Measurements from ENCODE around the gene ELOVL7.
"Not testable (repeated sequence)": the region's sequence is repeated elsewhere in the genome, so short reads cannot be mapped to it uniquely, and the experiment has no call there.

ELOVL7 gene

DNA sequence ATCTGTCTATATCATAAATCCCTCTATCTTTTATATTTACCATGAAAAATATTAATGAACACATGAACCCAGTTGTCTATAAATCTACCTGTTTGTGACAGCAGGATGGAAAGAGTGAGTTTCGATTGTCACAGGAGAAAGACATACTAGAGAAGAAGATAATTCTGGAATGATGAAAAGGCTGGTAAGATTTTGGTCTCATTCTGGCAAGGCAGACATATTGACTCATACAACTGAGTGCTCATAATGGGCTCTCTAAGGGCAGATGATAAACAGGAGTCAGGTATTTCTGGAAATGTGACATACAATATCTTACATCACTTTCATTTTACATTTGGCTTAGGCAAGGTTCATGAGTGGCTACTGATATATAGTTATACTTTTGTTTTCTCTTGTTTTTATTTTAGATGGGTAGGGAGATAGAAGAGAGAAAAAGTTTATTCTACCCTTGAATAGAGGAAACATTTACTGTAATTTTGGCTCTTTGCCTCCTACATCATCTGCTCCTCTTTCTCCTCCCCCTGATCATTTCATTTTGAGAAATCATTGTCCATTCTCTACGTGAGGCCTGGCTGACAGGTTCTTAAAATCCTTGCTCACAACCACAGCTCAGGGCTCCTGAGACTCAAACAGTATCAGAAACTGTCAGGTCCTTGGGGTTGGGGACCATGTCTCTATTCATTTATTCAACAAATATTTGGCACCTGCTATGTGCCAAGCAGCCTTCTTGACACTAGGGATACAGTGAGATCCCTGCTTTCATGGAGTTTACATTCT lies 14.4 kb downstream of the ELOVL7 start:
- no peak for DNase-seq

GRCh38 chr5:60827201-60827600 lies 16.9 kb downstream of the ELOVL7 start:
- no peak for DNase-seq

DNA sequence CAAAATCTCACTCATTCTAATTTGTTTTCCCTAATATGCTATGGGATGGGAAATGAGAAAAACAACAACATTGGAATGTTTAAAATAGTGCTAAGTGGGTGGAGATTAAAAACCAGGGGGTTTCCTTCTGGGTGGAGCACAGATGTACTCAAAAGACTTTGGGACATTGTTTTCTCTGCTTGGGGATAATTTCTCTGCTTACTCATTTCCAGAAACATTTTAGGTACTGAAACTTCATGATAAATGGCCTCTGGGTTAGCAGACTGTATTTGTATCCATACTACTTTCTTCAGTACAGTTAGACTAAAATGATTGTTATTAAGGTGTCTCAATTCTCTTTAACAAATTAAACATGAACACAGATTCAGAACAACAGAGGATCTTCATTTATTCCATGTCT lies 17.4 kb downstream of the ELOVL7 start:
- DNase-seq = no peak

- DNase-seq = no peak
Observed at GRCh38 chr5:60823574-60823973, 20.5 kb downstream of the ELOVL7 start.

DNA sequence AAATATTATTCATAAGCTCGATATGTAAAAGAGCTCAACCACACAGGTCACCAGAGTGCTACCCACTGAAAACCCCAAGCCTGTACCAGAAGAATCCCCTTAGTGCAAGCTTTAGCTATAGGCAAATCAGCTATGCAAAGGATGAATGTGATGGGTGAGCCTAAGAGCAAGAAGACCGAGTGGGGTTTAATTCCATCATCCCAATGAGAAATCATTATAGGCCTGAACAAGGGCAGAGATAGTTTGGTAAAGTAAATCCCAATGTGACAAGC lies 21.8 kb downstream of the ELOVL7 start:
- no peak for DNase-seq

DNA sequence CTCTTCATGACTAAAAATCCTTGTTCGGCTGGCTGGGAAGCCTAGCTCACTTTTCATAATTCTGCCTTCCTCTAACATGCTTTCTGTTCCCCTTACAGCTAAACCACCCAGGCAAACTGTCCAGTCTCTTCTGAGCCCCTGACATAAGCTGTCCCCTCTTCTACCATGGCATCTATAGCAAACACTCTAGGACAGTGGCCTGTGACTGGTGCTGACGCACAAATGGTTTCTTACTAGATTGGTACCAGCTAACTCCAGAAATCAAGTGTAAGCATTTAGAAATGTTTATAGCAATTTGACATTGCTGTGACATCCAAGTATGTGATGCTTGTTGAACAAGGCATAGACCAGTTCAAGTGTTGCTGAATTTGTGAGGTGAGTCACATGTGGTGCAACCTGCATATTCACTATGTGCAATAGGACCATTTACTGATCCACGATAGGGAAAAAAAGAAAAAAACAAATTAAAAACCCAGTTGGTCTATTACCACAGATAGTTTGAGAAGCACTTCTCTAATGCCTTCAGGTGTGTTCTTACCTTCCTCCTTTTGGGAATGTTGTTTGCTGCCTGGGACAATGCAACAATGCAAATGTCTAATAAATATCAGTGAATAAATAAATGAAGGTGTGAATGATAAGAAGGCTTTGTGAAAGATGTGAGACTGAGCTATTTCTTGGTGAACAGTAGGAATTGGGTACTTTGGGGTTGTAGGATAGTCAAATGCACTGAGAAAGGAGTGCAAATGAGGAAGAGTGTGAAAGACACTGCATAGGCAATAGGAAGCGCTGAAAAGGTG lies 22.4 kb downstream of the ELOVL7 start:
- DNase-seq = no peak

- DNase-seq = no peak
Observed at GRCh38 chr5:60820593-60821487, 23.2 kb downstream of the ELOVL7 start.

DNA sequence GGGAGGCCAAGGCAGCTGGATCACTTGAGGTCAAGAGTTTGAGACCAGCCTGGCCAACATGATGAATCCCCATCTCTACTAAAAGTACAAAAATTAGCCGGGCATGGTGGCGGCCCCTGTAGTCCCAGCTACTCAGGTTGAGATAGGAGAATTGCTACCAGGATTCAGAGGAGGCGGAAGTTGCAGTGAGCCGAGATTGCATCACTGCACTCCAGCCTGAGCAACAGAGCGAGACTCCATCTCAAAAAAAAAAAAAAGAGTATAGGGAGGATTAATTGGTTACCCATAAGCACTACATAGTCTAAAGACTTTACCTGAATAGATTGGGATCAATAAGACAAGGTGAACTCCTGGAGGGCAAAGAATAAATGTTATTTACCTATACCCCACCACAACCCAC lies 27.9 kb downstream of the ELOVL7 start:
- DNase-seq = not testable (repeated sequence)

DNA sequence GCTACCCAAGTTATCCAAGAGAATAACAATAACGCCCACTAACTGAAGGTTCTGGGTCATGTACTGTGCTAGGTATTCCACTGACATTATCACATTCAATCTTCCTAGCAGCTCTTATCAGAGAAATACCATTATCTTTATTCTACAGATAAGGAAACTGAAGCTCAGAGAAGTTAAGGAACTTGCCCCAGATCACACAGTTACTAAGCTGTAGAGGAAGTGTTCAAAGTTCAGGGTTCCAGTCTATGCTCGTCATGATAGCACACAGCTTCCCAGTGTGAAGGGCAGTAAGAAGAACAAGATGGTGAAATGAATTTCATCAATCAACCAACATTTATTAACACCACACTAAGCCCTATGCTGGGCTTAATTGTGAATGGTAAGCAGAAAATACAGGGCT lies 29.6 kb downstream of the ELOVL7 start:
- no peak for DNase-seq

- no peak for DNase-seq
Observed at GRCh38 chr5:60812426-60812825, 31.6 kb downstream of the ELOVL7 start.

- DNase-seq = no peak
Observed at GRCh38 chr5:60811105-60811504, 33.0 kb downstream of the ELOVL7 start.

GRCh38 chr5:60810438-60811085 lies 33.5 kb downstream of the ELOVL7 start:
- no peak for DNase-seq

DNA sequence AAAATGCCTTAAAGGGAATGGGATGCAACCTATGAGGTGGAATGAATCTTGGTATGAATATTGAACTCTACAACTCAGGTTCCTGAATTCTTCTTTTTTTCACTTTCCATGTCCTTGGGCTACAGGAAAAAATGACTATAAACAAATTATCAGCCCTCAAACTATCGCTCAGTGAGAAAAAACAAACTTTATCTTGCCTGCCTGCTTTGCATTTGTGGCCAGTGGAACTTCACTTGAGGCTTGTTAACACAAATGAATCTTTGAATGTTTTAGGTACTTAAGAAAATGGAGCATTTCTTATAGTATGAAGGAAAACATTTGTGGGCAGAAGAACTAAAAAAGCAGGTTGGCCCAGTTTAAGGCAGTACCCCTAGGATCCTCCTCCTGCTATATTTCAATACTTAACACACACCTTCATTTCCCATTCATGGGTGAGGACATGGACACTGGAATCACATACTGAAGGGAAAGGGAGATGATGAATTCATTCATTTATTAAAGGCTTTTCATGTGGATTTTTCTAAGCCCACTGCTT lies 34.1 kb downstream of the ELOVL7 start:
- no peak for DNase-seq

DNA sequence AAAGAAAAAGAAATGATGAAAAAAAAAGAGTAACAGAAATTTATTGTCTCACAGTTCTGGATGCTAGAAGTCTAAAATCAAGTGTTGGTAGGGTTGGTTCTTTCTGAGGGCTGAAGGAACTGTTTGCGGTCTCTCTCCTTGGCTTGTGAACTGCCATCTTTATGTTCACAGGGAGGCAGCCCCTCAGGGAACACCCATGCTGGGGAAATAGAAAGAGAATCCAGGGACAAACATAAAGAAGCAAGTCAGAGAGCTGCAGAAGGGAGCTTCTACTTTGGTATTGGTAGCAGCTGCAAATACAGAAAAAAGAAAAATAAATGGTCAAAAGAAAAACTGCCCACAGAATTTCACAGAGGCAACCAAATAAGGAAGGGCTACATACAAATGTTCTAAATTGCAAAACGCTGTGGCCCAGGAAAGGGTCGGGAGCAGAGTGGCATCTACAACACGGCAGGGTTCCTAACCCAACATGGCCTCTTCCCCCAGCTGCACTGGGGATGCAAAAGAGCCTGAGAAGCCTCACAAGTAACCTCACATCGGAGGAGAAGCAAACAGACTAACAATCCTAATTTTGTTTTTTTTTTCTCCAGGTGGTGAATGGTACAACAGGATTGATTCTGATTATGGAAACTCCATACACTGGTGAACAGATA lies 37.4 kb downstream of the ELOVL7 start:
- DNase-seq = no peak

- no peak for DNase-seq
Observed at GRCh38 chr5:60805463-60805862, 38.6 kb downstream of the ELOVL7 start.

GRCh38 chr5:60803712-60804111 lies 40.4 kb downstream of the ELOVL7 start:
- no peak for DNase-seq

DNA sequence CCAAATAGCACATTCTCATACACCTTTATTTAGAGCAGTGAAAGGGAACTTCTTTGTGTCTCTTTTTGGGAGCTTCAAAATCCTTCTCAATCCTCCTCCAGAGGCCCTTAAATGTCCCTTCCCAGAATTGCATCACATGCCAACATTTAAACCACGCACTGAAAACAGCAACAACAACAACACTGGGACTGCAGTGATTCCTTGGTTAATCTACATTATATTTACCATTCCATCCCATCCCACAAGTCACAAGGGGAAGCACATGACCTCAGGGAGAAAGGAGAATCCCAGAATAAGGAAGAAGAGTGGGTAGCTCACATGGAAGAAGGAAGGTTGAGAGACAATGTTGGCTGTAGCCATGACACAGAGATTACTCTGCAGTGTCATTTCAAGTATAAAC lies 41.1 kb downstream of the ELOVL7 start:
- no peak for DNase-seq

DNA sequence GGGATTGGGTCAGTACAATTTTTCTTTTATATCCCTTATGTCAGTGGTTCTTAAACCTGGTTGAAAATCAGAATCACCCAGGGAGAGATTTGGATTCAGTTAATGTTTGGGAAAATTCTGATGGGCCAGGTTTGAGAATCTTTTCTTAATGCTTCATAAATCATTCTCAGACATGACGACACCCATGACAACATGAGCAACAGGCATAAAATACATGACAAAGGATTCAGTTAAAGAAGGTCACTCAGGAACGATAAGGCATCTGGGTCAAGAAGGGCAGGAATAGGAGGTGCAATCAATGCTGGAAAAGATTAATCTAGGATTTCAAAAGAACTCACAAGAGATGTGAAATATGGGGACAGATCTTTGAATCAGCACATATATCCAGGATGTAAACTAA lies 41.8 kb downstream of the ELOVL7 start:
- DNase-seq = no peak

- DNase-seq = no peak
Observed at GRCh38 chr5:60797482-60798153, 46.5 kb downstream of the ELOVL7 start.

GRCh38 chr5:60795424-60795950 lies 48.6 kb downstream of the ELOVL7 start:
- not testable (repeated sequence) for DNase-seq

GRCh38 chr5:60794691-60795090 lies 49.4 kb downstream of the ELOVL7 start:
- DNase-seq = no peak
